ENCODE results near the gene OR56B4. TPM values are rescaled to one million over a fixed set of nuclear protein-coding genes. Genes with fewer than 3 reads are reported as not detected.
A peak's percentile ranks its signal among the peaks of the same experiment; 100 is the strongest.

Gene OR56B4
- total RNA-seq, 1 donor from 2014 or later = not detected

DNA sequence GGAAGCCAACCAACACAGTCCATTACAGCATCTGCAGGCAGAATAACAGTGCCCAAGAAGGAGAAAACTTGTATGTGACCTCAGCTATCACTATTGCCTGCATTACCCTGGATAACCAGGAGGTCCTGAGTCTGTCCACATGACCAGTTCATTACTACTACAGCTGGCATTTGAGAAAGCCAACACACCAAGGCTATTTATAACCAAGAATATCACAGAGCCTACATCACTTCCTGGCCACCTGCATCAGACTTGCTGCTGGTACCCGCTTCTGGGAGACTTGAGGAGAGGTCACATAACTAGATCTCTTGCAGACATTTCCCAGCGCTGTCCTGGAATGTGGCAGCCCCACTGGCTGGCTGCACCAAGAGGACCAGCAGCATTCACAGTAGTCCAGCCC, 11.1 kb upstream of the OR56B4 start:
- H3K27ac ChIP-seq = no peak overlapping the region
- Mint-ChIP-seq H3K36me3 (no peaks in the 10 kb centered on the region), H3K27ac (no peak overlapping the region), H3K27me3 (ENCODE audit: insufficient read depth, low read depth) (peaks cover 2% of the 10 kb centered on the region), H3K9me3 (no peaks in the 10 kb centered on the region), H3K4me3 (no peak overlapping the region), H3K4me1 (no peaks in the 10 kb centered on the region)
- no peaks in the 10 kb centered on the region for H3K9me3 ChIP-seq (ENCODE audit: low read depth)
- TF ChIP-seq EZH2phosphoT487 (IDR thresholded peaks at IDR 0.05) = no peak
- TF ChIP-seq EZH2 (IDR thresholded peaks at IDR 0.05) = no peak
- TF ChIP-seq, protein P1, sequence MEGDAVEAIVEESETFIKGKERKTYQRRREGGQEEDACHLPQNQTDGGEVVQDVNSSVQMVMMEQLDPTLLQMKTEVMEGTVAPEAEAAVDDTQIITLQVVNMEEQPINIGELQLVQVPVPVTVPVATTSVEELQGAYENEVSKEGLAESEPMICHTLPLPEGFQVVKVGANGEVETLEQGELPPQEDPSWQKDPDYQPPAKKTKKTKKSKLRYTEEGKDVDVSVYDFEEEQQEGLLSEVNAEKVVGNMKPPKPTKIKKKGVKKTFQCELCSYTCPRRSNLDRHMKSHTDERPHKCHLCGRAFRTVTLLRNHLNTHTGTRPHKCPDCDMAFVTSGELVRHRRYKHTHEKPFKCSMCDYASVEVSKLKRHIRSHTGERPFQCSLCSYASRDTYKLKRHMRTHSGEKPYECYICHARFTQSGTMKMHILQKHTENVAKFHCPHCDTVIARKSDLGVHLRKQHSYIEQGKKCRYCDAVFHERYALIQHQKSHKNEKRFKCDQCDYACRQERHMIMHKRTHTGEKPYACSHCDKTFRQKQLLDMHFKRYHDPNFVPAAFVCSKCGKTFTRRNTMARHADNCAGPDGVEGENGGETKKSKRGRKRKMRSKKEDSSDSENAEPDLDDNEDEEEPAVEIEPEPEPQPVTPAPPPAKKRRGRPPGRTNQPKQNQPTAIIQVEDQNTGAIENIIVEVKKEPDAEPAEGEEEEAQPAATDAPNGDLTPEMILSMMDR (IDR thresholded peaks at IDR 0.05) = no peak
- H3K27me3 ChIP-seq = no peaks in the 10 kb centered on the region
- H3K79me2 ChIP-seq (ENCODE audit: low read depth) = no peaks in the 10 kb centered on the region
- no peaks in the 10 kb centered on the region for H4K20me1 ChIP-seq (ENCODE audit: low read depth)
- H3K4me3 ChIP-seq = no peak overlapping the region
- no peak overlapping the region for H3K4me2 ChIP-seq
- no peaks in the 10 kb centered on the region for H3K36me3 ChIP-seq
- no peaks in the 10 kb centered on the region for H3F3A ChIP-seq (ENCODE audit: low read depth)
- no peak overlapping the region for H2AFZ ChIP-seq (replicated peaks)
- DNase-seq (ENCODE audit: low spot score) = no peak
- no peaks in the 10 kb centered on the region for H3K4me1 ChIP-seq
- no peak overlapping the region for H3K9ac ChIP-seq

DNA sequence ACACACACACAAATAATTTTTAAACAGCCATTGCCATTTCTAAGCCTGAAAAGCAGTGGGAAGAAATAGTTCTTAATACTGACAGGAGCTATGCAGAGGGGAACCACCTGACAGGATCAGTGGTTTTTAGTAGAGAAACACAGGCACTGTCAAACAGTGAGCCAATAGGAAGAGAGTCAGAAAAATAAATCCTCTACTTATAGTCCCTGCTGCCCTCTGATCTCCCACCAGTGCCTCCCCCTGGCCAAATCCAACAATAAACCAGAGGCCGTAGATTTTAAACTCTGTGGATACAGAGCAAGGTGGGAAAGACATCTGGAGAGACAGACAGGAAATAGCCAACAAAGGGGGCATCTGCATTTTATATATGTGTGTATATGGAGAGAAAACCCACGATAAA, 7.9 kb upstream of the OR56B4 start:
- no peak overlapping the region for H3K4me2 ChIP-seq
- H3K4me3 ChIP-seq = no peak overlapping the region
- H3F3A ChIP-seq (ENCODE audit: low read depth) = no peaks in the 10 kb centered on the region
- Mint-ChIP-seq H3K36me3 (no peaks in the 10 kb centered on the region), H3K9me3 (no peaks in the 10 kb centered on the region), H3K27me3 (ENCODE audit: insufficient read depth, low read depth) (peaks cover 2% of the 10 kb centered on the region), H3K27ac (no peak overlapping the region), H3K4me3 (no peak overlapping the region), H3K4me1 (no peaks in the 10 kb centered on the region)
- no peak overlapping the region for H3K9ac ChIP-seq
- no peaks in the 10 kb centered on the region for H4K20me1 ChIP-seq (ENCODE audit: low read depth)
- TF ChIP-seq EZH2 (IDR thresholded peaks at IDR 0.05) = no peak
- TF ChIP-seq, protein P1 (IDR thresholded peaks at IDR 0.05) = peak; percentile 32
- H2AFZ ChIP-seq (replicated peaks) = no peak overlapping the region
- no peak overlapping the region for H3K27ac ChIP-seq
- H3K4me1 ChIP-seq = no peaks in the 10 kb centered on the region
- no peak for DNase-seq (ENCODE audit: low spot score)
- H3K9me3 ChIP-seq (ENCODE audit: low read depth) = no peaks in the 10 kb centered on the region
- H3K79me2 ChIP-seq (ENCODE audit: low read depth) = no peaks in the 10 kb centered on the region
- H3K36me3 ChIP-seq = no peaks in the 10 kb centered on the region
- H3K27me3 ChIP-seq = no peaks in the 10 kb centered on the region

DNA sequence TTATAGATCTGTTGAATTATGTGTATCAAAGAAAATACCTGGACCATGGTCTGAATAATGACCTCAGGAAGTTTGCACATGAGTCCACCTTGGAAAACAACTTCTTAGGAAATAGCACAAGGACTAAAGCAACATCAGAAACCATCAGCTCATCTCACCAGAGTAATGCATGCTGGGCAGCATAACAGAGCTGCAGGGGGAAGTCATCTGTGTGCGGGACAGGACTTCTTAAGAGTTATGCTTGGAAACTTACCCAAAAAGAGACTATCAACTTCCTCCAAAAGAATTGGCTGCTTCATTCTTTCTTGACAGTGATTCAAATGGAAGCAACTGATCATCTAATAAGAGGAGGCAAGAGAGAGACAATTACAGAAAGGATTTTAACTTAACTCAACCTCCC, 2.5 kb downstream of the OR56B4 start:
- Histone ChIP-seq H3K9ac (no peak overlapping the region), H3K27me3 (no peaks in the 10 kb centered on the region), H3K4me3 (no peak overlapping the region), H3K79me2 (ENCODE audit: low read depth) (no peaks in the 10 kb centered on the region), H3K4me1 (peaks cover 8% of the 10 kb centered on the region), H3F3A (ENCODE audit: low read depth) (no peaks in the 10 kb centered on the region), H3K36me3 (no peaks in the 10 kb centered on the region), H3K9me3 (ENCODE audit: low read depth) (no peaks in the 10 kb centered on the region), H3K27ac (no peak overlapping the region), H3K4me2 (no peak overlapping the region), H2AFZ (replicated peaks) (peak overlapping the region; percentile 2), H4K20me1 (ENCODE audit: low read depth) (no peaks in the 10 kb centered on the region)
- Mint-ChIP-seq H3K27ac (no peak overlapping the region), H3K4me1 (peaks cover 6% of the 10 kb centered on the region), H3K27me3 (ENCODE audit: insufficient read depth, low read depth) (peaks cover 4% of the 10 kb centered on the region), H3K36me3 (no peaks in the 10 kb centered on the region), H3K4me3 (no peak overlapping the region), H3K9me3 (no peaks in the 10 kb centered on the region)
- TF ChIP-seq EZH2 (IDR thresholded peaks at IDR 0.05) (no peak), EZH2phosphoT487 (IDR thresholded peaks at IDR 0.05) (no peak)
- TF ChIP-seq, protein P1 (IDR thresholded peaks at IDR 0.05) = no peak
- DNase-seq (ENCODE audit: low spot score) = no peak
